Fibroblast of pulmonary artery (primary cell): ENCODE measurements around the gene ZNF300.

Experiments
- DNase-seq: peaks from one replicate; pipeline ENCODE4 v3.0.0-alpha.2; 2010; ENCODE audit warnings: low read depth
- H3K4me3 ChIP-seq: replicated peaks from 2 replicates; pipeline ENCODE4 v1.5.1; 2011; ENCODE audit warnings: low read depth, mild to moderate bottlenecking, control low read depth, low read length, moderate library complexity
- CTCF ChIP-seq: IDR thresholded peaks from 2 replicates; pipeline ENCODE4 v1.5.1; 2011; ENCODE audit warnings: mild to moderate bottlenecking, control low read depth, low read length, inconsistent platforms; ENCODE audit errors: missing control alignments

Gene ZNF300

DNA sequence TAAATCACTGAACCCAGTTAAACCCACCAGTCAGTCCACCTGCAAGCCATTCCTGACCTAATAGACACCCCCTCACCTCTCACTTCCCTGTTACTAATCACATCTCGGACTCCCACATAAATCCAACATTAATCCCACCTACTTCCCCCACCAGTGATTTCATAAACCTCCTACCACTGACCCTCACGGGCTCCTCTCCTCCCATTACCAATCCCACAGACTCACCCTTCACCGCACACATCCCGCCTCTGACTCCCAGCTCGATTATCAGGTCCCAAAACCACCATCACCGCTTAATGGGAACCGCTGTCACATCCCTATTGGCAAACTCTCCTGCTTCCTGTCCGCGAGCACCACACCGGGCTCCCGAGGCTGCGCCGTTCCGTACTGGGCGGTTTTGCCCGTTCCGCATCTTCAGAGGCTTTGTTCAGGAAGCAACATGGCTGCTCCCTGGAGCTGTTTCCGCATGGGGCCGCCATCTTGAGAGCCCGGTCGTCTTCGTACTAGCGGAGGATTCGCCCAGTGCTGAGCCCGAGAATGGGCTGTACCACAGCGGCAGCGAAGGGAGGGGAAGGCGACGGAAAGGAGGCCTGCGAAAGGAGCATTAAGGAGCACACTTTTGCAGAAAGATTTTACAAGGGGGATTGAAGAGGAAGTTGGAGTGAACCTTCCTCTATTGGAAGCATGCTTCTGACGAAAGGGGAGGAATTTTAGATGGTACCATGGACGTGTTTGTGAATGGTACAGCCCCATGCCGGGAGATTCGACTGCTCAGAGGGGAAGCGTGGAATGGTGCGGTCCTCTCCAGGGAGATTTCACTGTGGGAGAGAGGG, at the start of gene ZNF300:
Gene ZNF300 (minus strand): TSS at position 502 of the 833 bp plus-strand sequence. CDS start 1,825 bp downstream, outside the sequence.
- peak within 1 kb of the TSS; percentile 65 for H3K4me3 ChIP-seq

GRCh38 chr5:150948539-150948938, 43.8 kb upstream of the ZNF300 start:
- no peak overlapping the region for H3K4me3 ChIP-seq
- DNase-seq: no peak
- TF ChIP-seq CTCF: no peak

More for the DNA sequence above, at the start of gene ZNF300:
- no peak for TF ChIP-seq CTCF
- peak; percentile 97 for DNase-seq

- peak overlapping the region; percentile 72 for H3K4me3 ChIP-seq
- DNase-seq: peak; percentile 93
- no peak for TF ChIP-seq CTCF
Observed at GRCh38 chr5:150946351-150946905, 41.6 kb upstream of the ZNF300 start.

GRCh38 chr5:150945947-150946346, 41.2 kb upstream of the ZNF300 start:
- peak overlapping the region; percentile 72 for H3K4me3 ChIP-seq
- no peak for TF ChIP-seq CTCF
- DNase-seq: peak; percentile 9

GRCh38 chr5:150945486-150945885, 40.7 kb upstream of the ZNF300 start:
- TF ChIP-seq CTCF: no peak
- no peak for DNase-seq
- H3K4me3 ChIP-seq: peak overlapping the region; percentile 72

DNA sequence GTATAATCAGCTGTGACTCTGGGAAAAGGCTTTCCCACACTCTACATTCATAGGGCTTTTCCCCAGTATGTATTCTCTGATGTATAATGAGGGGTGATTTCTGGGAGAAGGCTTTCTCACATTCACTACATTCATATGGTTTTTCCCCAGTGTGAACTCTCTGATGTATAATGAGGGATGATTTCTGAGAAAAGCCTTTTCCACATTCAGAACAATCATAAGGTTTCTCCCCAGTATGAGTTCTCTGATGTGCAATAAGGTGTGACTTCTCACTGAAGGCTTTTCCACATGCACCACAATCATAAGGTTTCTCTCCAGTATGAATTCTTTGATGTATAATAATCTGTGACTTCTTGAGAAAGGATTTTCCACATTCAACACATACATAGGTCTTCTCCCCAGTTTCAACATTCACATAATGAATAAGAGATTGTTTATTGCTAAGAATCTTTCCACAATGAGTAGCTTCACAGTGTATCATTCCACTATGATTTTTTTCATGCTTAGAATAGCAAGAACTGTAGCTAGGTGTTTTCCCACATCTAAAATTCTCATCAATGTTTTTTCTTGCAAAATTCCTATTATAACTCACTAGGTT, 26.7 kb upstream of the ZNF300 start:
- no peak for DNase-seq
- no peak for TF ChIP-seq CTCF
- H3K4me3 ChIP-seq: no peak overlapping the region
